ENCODE measurements around the gene MYLK3.
"Not testable (repeated sequence)": the region's sequence is repeated elsewhere in the genome, so short reads cannot be mapped to it uniquely, and the experiment has no call there.

MYLK3 gene

DNA sequence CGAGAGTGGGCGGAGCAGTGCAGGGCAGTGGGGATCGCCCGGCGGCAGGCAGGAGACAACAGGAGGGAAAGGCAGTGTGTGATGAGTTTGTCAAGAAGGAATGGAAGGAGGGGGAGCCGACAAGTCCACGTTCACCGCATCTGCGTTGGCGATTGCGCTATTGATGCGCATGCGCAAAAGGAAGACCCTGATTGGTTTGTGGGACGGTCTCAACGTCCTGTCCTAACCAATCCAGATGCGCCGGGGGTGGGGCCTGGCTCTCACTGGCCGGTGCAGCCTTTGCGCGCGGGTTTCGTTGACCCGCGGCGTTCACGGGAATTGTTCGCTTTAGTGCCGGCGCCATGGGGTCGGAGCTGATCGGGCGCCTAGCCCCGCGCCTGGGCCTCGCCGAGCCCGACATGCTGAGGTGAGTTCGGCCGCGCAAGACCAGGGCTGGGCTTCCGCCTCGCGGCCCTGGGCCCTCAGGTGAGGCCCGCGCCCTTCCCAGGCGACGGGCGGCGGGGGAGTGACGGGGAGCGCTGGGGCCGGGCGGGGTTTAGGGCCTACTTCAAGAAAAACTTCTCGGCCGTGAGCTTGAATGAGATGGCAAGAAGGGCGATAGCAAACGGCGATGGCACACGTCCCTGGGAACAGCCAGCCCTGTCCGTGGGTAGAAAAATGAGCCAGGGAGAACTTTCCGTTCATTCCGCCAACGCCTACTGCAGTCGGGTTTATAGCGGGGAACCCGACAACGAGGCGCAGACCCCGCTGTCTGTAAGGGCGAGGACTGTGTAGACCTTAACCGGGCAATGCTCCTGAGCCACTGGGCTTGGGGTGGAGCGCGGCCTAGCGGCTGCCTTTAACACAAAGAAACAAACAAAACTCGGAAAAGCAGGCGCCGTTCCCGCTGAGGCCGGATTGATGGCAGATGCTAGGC is 58.5 kb downstream of the MYLK3 start, which contains the start of gene ORC6:
TSS of gene ORC6 (plus strand) at position 295 of the 916 bp plus-strand sequence. CDS start at position 342, 47 bp downstream.
- peak; percentile 95 to 97 for DNase-seq

DNA sequence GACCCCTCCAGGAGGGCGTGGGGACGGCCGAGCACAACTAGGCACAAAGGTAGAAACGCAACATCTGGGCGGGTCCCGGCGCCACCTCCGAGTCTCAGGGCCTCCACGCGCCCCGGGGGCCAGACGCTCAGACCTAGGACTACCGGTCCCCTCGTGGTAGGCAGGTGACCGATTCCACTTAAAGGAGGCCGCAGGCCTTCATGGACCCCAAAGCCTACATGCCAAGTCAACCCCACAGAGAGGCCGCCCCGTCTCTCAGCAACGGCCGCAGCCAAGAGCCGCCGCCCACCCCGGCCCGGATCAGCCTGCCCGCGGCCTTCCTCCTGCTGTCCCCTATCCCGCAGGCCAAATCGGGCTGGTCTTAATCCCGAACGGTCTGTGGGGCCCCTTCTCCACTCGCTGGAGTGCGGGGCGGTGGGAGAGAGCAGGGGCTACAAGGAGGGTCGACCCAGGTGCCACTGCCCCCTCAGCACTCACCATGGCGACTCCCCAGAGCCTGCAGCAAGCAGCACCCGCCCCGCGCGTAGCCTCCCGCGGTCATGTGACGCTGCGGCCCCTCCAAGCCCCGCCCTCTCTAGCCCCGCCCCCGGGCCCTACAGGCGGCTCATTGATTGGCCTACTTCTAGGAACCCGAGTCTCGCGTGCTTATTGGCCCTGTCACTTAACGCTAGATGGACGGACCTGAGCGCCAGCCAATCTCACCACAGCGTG is 59.3 kb downstream of the MYLK3 start, which contains the start of gene VPS35:
TSS of gene VPS35 (minus strand) at position 525 of the 711 bp plus-strand sequence. CDS start at position 480, 45 bp downstream.
- DNase-seq = peak; percentile 99

DNA sequence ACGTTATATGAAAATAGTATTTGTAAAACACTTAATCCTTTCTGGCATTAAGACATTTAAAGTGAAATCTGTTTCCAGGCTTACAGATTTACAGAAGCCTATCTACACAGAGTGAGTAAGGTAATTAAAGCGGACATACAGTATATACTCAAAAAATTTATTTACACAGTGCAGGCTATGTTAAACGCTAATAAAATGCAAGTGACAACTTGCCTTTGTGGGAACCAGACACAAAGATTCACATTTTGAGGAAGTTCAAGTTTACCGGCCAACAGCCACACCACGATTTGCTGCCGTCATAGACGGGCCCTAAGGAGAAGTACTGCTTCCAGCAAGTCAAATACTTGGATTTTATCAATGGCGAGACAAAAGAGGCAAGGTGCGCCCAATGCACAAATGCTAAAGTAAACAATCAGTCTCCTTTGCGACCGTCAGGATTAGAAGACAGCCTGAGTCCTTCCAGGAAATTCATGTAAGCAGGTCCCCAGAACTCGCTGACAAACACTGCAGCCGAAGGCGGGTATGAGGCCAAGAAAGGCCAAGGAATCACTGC is 60.0 kb downstream of the MYLK3 start:
- DNase-seq = peak in 1 of 2 donors; percentile 61

DNA sequence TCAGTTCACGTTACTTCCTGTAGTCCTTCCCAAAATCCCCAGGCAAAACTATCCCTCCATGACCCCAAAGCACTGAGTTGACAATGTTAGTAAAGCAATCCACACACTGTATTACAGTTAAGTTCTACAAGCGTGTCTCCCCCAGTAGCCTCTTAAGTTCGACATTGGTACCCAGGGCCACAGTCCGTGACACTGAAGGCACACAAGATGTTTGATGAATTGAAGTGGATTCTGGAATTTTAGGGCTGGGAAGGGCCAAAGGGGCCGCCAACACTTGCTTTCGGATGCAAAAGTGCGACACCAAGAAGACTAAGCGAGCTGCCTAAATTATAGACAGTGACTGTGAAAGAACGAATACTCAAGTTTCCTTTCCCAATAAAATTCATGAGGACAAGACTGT is 60.7 kb downstream of the MYLK3 start:
- no peak for DNase-seq

DNA sequence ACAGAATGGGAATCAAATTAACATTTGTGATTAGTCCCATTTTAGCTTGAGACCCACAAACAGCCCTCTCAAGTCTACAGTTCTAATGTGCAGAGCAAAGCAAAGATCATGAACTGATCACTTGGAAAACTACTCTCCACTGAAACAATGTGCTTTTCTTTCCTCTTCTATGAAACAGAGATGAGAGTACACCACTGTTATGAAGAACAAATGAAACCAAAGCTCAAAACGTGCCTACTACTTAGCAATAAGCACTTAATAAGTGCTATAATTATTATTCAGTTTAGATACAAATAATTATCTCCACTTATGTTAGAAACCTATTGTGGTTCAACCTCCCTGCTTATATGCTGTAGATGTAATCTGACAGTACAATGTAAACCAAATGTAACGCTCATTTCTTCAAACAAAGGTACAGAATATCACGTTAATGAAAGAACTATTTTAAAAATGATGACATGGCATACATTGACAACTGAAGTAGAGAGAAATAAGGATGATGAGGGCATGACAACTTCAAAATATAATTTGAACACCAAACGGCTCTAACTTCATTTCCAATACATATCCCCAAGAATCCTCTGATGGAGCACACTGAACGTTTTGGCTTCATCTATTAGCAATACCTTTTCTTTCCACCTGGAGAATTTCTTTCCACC is 61.2 kb downstream of the MYLK3 start:
- DNase-seq = no peak

DNA sequence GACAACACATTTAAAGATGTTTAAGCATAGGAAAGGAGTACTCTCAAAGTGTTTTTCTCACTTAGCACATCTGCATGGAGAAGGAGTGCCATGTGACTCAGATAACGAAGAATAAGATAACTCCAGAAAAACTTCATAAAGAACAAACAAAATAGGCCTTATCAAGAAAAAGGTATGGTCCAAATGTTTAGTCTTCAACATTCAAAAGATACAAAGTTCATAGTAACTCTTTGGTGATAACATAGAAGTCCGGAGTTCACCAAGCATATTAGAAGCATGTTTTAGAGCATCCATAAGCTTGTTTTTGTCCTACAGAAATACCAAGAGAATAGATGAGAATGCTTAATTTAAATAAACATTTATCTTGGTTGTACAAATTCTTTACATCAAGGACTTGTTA is 66.3 kb downstream of the MYLK3 start:
- not testable (repeated sequence) for DNase-seq

DNA sequence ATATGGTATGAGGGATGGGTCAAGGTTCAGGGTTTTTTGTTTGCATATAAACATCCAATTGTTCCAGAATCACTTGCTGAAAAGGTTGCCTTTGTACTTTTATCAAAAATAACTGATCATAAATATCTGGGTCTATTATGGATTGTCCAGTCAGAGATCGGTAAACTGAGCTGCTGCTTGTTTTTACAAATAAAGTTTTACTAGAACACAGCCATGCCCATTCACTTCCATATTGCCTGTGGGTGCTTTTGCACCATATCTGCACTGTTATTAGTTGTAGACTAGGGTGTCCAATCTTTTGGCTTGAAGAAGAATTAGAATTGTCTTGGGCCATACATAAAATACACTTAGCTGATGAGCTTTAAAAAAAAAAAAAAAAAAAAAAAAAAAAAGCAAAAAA is 70.2 kb downstream of the MYLK3 start:
- DNase-seq = not testable (repeated sequence)

DNA sequence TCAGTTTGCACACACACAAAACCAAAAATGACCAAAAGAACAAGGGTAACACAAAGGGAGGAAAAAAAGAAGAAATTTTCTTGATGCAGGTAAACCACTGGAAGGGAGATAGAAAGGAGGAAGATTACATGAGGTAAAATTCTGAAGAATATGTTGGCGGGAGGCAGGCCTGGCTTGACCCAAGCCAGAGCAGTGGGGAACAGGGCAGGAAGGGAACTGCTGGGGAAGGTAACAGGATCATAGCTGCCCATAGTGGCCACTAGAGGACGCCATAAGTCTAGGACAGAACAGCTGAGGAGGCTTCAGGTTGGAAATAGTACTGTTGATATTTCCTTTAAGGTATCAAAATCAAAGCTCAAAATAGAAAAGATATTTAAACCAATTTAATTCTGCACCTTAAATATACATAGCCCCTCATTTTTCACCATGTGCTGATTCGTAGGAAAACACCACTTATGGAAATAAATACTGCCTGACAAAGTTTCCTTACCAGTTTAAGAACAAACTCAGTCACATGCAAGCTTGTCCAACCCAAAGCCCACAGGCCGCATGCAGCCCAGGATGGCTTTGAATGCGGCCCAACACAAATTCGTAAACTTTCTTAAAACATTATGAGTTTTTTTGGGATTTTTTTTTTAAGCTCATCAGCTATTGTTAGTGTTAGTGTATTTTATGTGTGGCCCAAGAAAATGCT is 74.7 kb downstream of the MYLK3 start:
- peak; percentile 50 to 64 for DNase-seq

DNA sequence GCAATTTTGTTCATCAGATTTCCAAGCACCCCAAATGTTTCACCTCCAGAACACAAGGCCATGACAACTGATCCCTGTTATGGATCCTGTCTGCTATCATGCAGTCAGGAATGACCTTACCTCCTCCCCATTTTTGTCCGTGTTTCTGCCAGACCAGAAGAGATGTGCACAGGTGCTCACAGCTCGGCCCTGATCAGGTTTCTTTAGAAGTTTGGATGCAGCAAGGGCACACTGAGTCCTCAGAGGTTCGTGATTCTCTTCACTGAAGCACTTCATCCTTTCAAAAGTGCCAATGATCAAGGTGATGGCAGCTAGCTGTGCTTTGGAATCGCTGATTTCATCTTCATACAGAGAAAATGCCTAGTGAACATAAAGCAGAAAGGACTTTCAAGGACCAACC is 86.0 kb downstream of the MYLK3 start:
- no peak for DNase-seq

DNA sequence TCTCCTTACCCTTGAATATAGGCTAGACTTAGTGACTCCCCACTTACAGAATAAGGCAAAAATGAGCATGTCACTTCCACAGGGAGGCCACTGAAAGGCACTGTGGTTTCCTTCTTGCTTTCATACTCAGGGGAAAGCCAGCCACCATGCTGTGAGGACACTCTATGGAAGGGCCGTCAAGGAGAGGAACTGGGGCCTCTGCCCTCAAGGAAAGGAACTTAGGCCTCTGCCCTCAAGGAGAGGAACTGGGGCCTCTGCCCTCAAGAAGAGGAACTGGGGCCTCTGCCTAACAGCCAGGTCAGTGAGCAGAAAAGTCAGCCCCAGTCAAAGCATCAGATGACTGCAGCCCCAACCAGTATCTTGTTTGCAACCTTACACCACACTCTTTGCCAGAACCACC is 89.2 kb downstream of the MYLK3 start:
- DNase-seq = peak; percentile 30 to 68

Measured in CD4-positive, alpha-beta T cell treated with Interferon alpha-2 for 1 hour (primary cell).